Thyroid gland (tissue), 4 donors: Measurements from ENCODE around the gene EML6.

Experiments used
- CTCF ChIP-seq, 6 experiments: fragments of 200-600 bp in 3 of 6; fragments of 450-650 bp in 3 of 6; sonication (generic) in 3 of 6; IDR thresholded peaks; one replicate each; pipeline ENCODE4 v1.5.1; 2016 to 2019; ENCODE audit warnings: antibody characterized with exemption in 6 of 6, mild to moderate bottlenecking in 2 of 6, inconsistent platforms in 1 of 6, moderate library complexity in 1 of 6
- POLR2A ChIP-seq, 2 donors: fragments of 450-650 bp; IDR thresholded peaks; one replicate each; pipeline ENCODE4 v1.6.1; 2017; ENCODE audit warnings: antibody characterized with exemption in 2 of 2, mild to moderate bottlenecking in 2 of 2, moderate library complexity in 1 of 2

GRCh38 chr2:54803783-54804751 is 80.6 kb downstream of the EML6 start:
- TF ChIP-seq CTCF (IDR thresholded peaks at IDR 0.05): no peak
- TF ChIP-seq POLR2A (IDR thresholded peaks at IDR 0.05): no peak
